ENCODE data around the gene IL1RL2. TPM values are rescaled to one million over a fixed set of nuclear protein-coding genes. Genes with fewer than 3 reads are reported as not detected.

IL1RL2 gene
- total RNA-seq, 1 experiment from 2014 or later: not detected

GRCh38 chr2:102264952-102265351, 78.1 kb downstream of the IL1RL2 start:
- Histone ChIP-seq H3K27ac (ENCODE audit: low read depth, low read length, poor library complexity, severe bottlenecking) (no peak overlapping the region), H3K36me3 (ENCODE audit: insufficient read depth, low read length, poor library complexity, severe bottlenecking) (no peaks in the 10 kb centered on the region), H3K4me1 (ENCODE audit: insufficient read depth, low read length, poor library complexity, severe bottlenecking) (no peaks in the 10 kb centered on the region), H3K4me3 (ENCODE audit: low read depth, low read length, poor library complexity, severe bottlenecking) (no peak overlapping the region), H3K9me3 (ENCODE audit: low read depth, low read length, poor library complexity, severe bottlenecking) (no peaks in the 10 kb centered on the region), H3K27me3 (replicated peaks; ENCODE audit: insufficient read depth, low read depth, low read length, poor library complexity) (peaks cover 19% of the 10 kb centered on the region)
- BruUV-seq (replicated peaks): no TSS peak
- POLR2A ChIA-PET (ENCODE audit: low non-redundant PET): no interaction called here
- CTCF ChIA-PET: no interaction called here
- intact Hi-C loops (cut with micrococcal nuclease; ENCODE audit: unreplicated experiment): no loop called here
- TF ChIP-seq EZH2 (IDR thresholded peaks at IDR 0.05; ENCODE audit: borderline replicate concordance, low read depth, low read length, poor library complexity, severe bottlenecking) (no peak), CTCF (conservative IDR thresholded peaks at IDR 0.05; ENCODE audit: low read depth, low read length) (no peak)
- DNase-seq (ENCODE audit: low spot score): no peak

- no peaks in the 10 kb centered on the region for H3K9me3 ChIP-seq (ENCODE audit: low read depth, low read length, poor library complexity, severe bottlenecking)
- POLR2A ChIA-PET (ENCODE audit: low non-redundant PET): no interaction called here
- H3K36me3 ChIP-seq (ENCODE audit: insufficient read depth, low read length, poor library complexity, severe bottlenecking): no peaks in the 10 kb centered on the region
- no peak overlapping the region for H3K27ac ChIP-seq (ENCODE audit: low read depth, low read length, poor library complexity, severe bottlenecking)
- BruUV-seq (replicated peaks): no TSS peak
- no peak for DNase-seq (ENCODE audit: low spot score)
- CTCF ChIA-PET: no interaction called here
- no peaks in the 10 kb centered on the region for H3K4me1 ChIP-seq (ENCODE audit: insufficient read depth, low read length, poor library complexity, severe bottlenecking)
- no peak overlapping the region for H3K4me3 ChIP-seq (ENCODE audit: low read depth, low read length, poor library complexity, severe bottlenecking)
- TF ChIP-seq CTCF (conservative IDR thresholded peaks at IDR 0.05; ENCODE audit: low read depth, low read length): no peak
- intact Hi-C loops (cut with micrococcal nuclease; ENCODE audit: unreplicated experiment): no loop called here
- H3K27me3 ChIP-seq (replicated peaks; ENCODE audit: insufficient read depth, low read depth, low read length, poor library complexity): peaks cover 15% of the 10 kb centered on the region
These were observed 79.4 kb downstream of the IL1RL2 start for GRCh38 chr2:102266204-102266603.

- no TSS peak for BruUV-seq (replicated peaks)
- Histone ChIP-seq H3K36me3 (ENCODE audit: insufficient read depth, low read length, poor library complexity, severe bottlenecking) (no peaks in the 10 kb centered on the region), H3K4me3 (ENCODE audit: low read depth, low read length, poor library complexity, severe bottlenecking) (no peak overlapping the region), H3K27ac (ENCODE audit: low read depth, low read length, poor library complexity, severe bottlenecking) (no peak overlapping the region), H3K27me3 (replicated peaks; ENCODE audit: insufficient read depth, low read depth, low read length, poor library complexity) (peaks cover 20% of the 10 kb centered on the region), H3K4me1 (ENCODE audit: insufficient read depth, low read length, poor library complexity, severe bottlenecking) (no peaks in the 10 kb centered on the region), H3K9me3 (ENCODE audit: low read depth, low read length, poor library complexity, severe bottlenecking) (no peaks in the 10 kb centered on the region)
- intact Hi-C loops (cut with micrococcal nuclease; ENCODE audit: unreplicated experiment): no loop called here
- CTCF ChIA-PET: no interaction called here
- no peak for DNase-seq (ENCODE audit: low spot score)
- TF ChIP-seq CTCF (conservative IDR thresholded peaks at IDR 0.05; ENCODE audit: low read depth, low read length) (no peak), EZH2 (IDR thresholded peaks at IDR 0.05; ENCODE audit: borderline replicate concordance, low read depth, low read length, poor library complexity, severe bottlenecking) (no peak)
- POLR2A ChIA-PET (ENCODE audit: low non-redundant PET): no interaction called here
These were observed 81.0 kb downstream of the IL1RL2 start for GRCh38 chr2:102267774-102268173.
